ENCODE results near the gene GPC3.

The GPC3 gene

GRCh38 chrX:133852837-133853356, 132.5 kb downstream of the GPC3 start:
- Mint-ChIP-seq H3K27me3 (no peaks in the 10 kb centered on the region), H3K4me3 (no peak overlapping the region), H3K9me3 (no peaks in the 10 kb centered on the region), H3K27ac (no peak overlapping the region), H3K4me1 (ENCODE audit: low read depth) (no peaks in the 10 kb centered on the region), H3K36me3 (ENCODE audit: low read depth) (no peaks in the 10 kb centered on the region)

- H3K27ac Mint-ChIP-seq, result no peak overlapping the region
Measured at GRCh38 chrX:133852401-133852800, 133.0 kb downstream of the GPC3 start.

GRCh38 chrX:133850399-133850798, 135.0 kb downstream of the GPC3 start:
- Mint-ChIP-seq H3K4me1 (ENCODE audit: low read depth) (no peaks in the 10 kb centered on the region), H3K36me3 (ENCODE audit: low read depth) (no peaks in the 10 kb centered on the region), H3K27ac (no peak overlapping the region), H3K9me3 (no peaks in the 10 kb centered on the region), H3K27me3 (no peaks in the 10 kb centered on the region), H3K4me3 (no peak overlapping the region)

More at GRCh38 chrX:133852401-133852800, 133.0 kb downstream of the GPC3 start:
- Mint-ChIP-seq H3K27me3 (no peaks in the 10 kb centered on the region), H3K36me3 (ENCODE audit: low read depth) (no peaks in the 10 kb centered on the region), H3K9me3 (no peaks in the 10 kb centered on the region), H3K4me1 (ENCODE audit: low read depth) (no peaks in the 10 kb centered on the region), H3K4me3 (no peak overlapping the region)

GRCh38 chrX:133849676-133850075, 135.7 kb downstream of the GPC3 start:
- H3K4me3 Mint-ChIP-seq, result no peak overlapping the region
- no peaks in the 10 kb centered on the region for H3K27me3 Mint-ChIP-seq
- H3K36me3 Mint-ChIP-seq (ENCODE audit: low read depth), result no peaks in the 10 kb centered on the region
- no peaks in the 10 kb centered on the region for H3K4me1 Mint-ChIP-seq (ENCODE audit: low read depth)
- H3K9me3 Mint-ChIP-seq, result no peaks in the 10 kb centered on the region
- no peak overlapping the region for H3K27ac Mint-ChIP-seq

- Mint-ChIP-seq H3K36me3 (ENCODE audit: low read depth) (no peaks in the 10 kb centered on the region), H3K27me3 (no peaks in the 10 kb centered on the region), H3K4me1 (ENCODE audit: low read depth) (no peaks in the 10 kb centered on the region), H3K9me3 (no peaks in the 10 kb centered on the region), H3K4me3 (no peak overlapping the region), H3K27ac (no peak overlapping the region)
Measured at GRCh38 chrX:133847340-133847994, 137.9 kb downstream of the GPC3 start.

GRCh38 chrX:133846311-133846710, 139.1 kb downstream of the GPC3 start:
- no peaks in the 10 kb centered on the region for H3K36me3 Mint-ChIP-seq (ENCODE audit: low read depth)
- no peaks in the 10 kb centered on the region for H3K9me3 Mint-ChIP-seq
- no peaks in the 10 kb centered on the region for H3K4me1 Mint-ChIP-seq (ENCODE audit: low read depth)
- H3K4me3 Mint-ChIP-seq, result no peak overlapping the region
- no peak overlapping the region for H3K27ac Mint-ChIP-seq
- H3K27me3 Mint-ChIP-seq, result no peaks in the 10 kb centered on the region

- Mint-ChIP-seq H3K27ac (no peak overlapping the region), H3K27me3 (no peaks in the 10 kb centered on the region), H3K4me3 (no peak overlapping the region), H3K9me3 (no peaks in the 10 kb centered on the region), H3K4me1 (ENCODE audit: low read depth) (no peaks in the 10 kb centered on the region), H3K36me3 (ENCODE audit: low read depth) (no peaks in the 10 kb centered on the region)
Measured at GRCh38 chrX:133840415-133840814, 145.0 kb downstream of the GPC3 start.

GRCh38 chrX:133838761-133839676, 146.4 kb downstream of the GPC3 start:
- H3K4me3 Mint-ChIP-seq, result no peak overlapping the region
- H3K9me3 Mint-ChIP-seq, result no peaks in the 10 kb centered on the region
- no peaks in the 10 kb centered on the region for H3K36me3 Mint-ChIP-seq (ENCODE audit: low read depth)
- no peaks in the 10 kb centered on the region for H3K27me3 Mint-ChIP-seq
- H3K27ac Mint-ChIP-seq, result no peak overlapping the region
- no peaks in the 10 kb centered on the region for H3K4me1 Mint-ChIP-seq (ENCODE audit: low read depth)

- no peak overlapping the region for H3K27ac Mint-ChIP-seq
- H3K4me3 Mint-ChIP-seq, result no peak overlapping the region
- H3K36me3 Mint-ChIP-seq (ENCODE audit: low read depth), result no peaks in the 10 kb centered on the region
- H3K4me1 Mint-ChIP-seq (ENCODE audit: low read depth), result no peaks in the 10 kb centered on the region
- H3K27me3 Mint-ChIP-seq, result no peaks in the 10 kb centered on the region
- H3K9me3 Mint-ChIP-seq, result no peaks in the 10 kb centered on the region
Measured at GRCh38 chrX:133837091-133837490, 148.3 kb downstream of the GPC3 start.

GRCh38 chrX:133836561-133836960, 148.8 kb downstream of the GPC3 start:
- Mint-ChIP-seq H3K4me3 (no peak overlapping the region), H3K27ac (no peak overlapping the region), H3K4me1 (ENCODE audit: low read depth) (no peaks in the 10 kb centered on the region), H3K9me3 (no peaks in the 10 kb centered on the region), H3K36me3 (ENCODE audit: low read depth) (no peaks in the 10 kb centered on the region), H3K27me3 (no peaks in the 10 kb centered on the region)

- Mint-ChIP-seq H3K4me1 (ENCODE audit: low read depth) (no peaks in the 10 kb centered on the region), H3K36me3 (ENCODE audit: low read depth) (no peaks in the 10 kb centered on the region), H3K9me3 (no peaks in the 10 kb centered on the region), H3K4me3 (no peak overlapping the region), H3K27me3 (no peaks in the 10 kb centered on the region), H3K27ac (no peak overlapping the region)
Measured at GRCh38 chrX:133834771-133835170, 150.6 kb downstream of the GPC3 start.

- Mint-ChIP-seq H3K4me1 (ENCODE audit: low read depth) (no peaks in the 10 kb centered on the region), H3K27me3 (no peaks in the 10 kb centered on the region), H3K27ac (no peak overlapping the region), H3K36me3 (ENCODE audit: low read depth) (no peaks in the 10 kb centered on the region), H3K4me3 (no peak overlapping the region), H3K9me3 (no peaks in the 10 kb centered on the region)
Measured at GRCh38 chrX:133819546-133819945, 165.8 kb downstream of the GPC3 start.

GRCh38 chrX:133818019-133818418, 167.4 kb downstream of the GPC3 start:
- Mint-ChIP-seq H3K27ac (no peak overlapping the region), H3K4me1 (ENCODE audit: low read depth) (no peaks in the 10 kb centered on the region), H3K9me3 (no peaks in the 10 kb centered on the region)

GRCh38 chrX:133815496-133815895, 169.9 kb downstream of the GPC3 start:
- H3K27ac Mint-ChIP-seq, result no peak overlapping the region

More at GRCh38 chrX:133818019-133818418, 167.4 kb downstream of the GPC3 start:
- no peak overlapping the region for H3K4me3 Mint-ChIP-seq
- no peaks in the 10 kb centered on the region for H3K36me3 Mint-ChIP-seq (ENCODE audit: low read depth)
- H3K27me3 Mint-ChIP-seq, result no peaks in the 10 kb centered on the region

GRCh38 chrX:133813971-133814370, 171.4 kb downstream of the GPC3 start:
- H3K4me1 Mint-ChIP-seq (ENCODE audit: low read depth), result no peaks in the 10 kb centered on the region
- H3K27ac Mint-ChIP-seq, result no peak overlapping the region
- no peaks in the 10 kb centered on the region for H3K27me3 Mint-ChIP-seq
- H3K36me3 Mint-ChIP-seq (ENCODE audit: low read depth), result no peaks in the 10 kb centered on the region
- no peaks in the 10 kb centered on the region for H3K9me3 Mint-ChIP-seq
- no peak overlapping the region for H3K4me3 Mint-ChIP-seq

More at GRCh38 chrX:133815496-133815895, 169.9 kb downstream of the GPC3 start:
- no peaks in the 10 kb centered on the region for H3K27me3 Mint-ChIP-seq
- no peaks in the 10 kb centered on the region for H3K36me3 Mint-ChIP-seq (ENCODE audit: low read depth)
- no peaks in the 10 kb centered on the region for H3K9me3 Mint-ChIP-seq
- no peak overlapping the region for H3K4me3 Mint-ChIP-seq
- H3K4me1 Mint-ChIP-seq (ENCODE audit: low read depth), result no peaks in the 10 kb centered on the region

Data from stimulated activated naive CD8-positive, alpha-beta T cell treated with anti-CD3 and anti-CD28 coated beads, Interleukin-15, Interleukin-2, amounts not matched to agents 100 ng/mL and 50 ng/mL, for 24 hours (primary cell).